ENCODE results near the gene PSG11. TPM values are rescaled to one million over a fixed set of nuclear protein-coding genes. Genes with fewer than 3 reads are reported as not detected.
"Not testable (repeated sequence)": the region's sequence is repeated elsewhere in the genome, so short reads cannot be mapped to it uniquely, and the experiment has no call there.

PSG11 gene
- total RNA-seq, 1 donor from 2014 or later, result not detected

DNA sequence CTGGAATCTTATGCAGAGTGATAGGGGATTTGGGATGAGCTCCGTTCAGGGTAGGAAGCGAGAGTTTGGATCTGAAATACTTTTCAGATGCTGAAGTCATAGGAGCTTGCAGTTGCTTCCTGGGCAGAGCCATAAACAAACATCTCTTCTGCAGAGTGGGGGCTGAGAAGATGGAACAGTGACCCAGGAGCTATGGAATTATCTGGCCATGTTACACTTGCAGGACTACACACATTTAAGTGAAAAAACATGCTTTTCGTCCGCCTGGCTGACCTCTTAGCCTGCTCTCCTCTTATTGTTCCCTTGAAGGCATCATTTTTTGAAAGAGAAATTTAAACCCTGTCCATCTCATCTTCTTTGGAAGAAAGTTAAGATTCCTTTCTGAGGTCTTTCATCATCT lies 40.7 kb downstream of the PSG11 start:
- no peak for ATAC-seq

DNA sequence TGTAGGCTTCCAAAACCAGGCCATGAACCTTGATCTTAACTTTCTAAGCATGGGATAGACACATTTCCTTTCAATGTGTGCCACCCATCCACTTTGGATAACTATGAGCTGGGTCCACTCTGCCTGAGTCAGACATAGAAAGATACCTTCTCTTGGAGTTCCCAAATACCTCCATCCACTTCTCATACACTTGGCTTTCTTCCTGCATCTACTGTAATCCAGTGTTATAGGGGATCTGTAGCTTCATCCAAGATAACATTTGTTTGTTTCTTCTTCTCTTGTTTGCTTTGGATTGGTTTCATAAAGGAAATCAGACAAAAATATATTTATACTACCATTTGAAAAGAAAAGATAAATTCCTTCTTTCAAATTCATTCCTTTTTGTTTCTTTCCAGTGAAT lies 44.2 kb downstream of the PSG11 start:
- ATAC-seq, result not testable (repeated sequence)

DNA sequence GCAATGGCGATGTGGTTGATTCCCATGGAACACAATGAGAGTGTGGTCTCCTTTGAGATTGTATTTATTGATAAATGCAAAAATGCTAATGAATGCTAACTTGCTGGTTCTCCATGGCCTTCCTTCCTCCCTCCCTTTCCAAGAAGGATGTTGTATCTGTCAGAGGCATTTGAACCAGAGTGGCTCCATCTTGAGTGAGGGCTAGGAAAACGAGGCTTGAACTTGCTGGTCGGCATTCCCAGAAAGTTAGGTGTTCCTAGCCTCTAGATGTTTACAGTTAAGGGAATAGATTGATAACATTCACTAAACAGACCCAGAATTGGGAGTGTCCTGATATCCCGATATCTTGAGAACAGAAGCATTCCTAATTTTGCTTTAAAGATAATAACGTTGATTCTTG lies 54.8 kb downstream of the PSG11 start:
- ATAC-seq, result not testable (repeated sequence)

DNA sequence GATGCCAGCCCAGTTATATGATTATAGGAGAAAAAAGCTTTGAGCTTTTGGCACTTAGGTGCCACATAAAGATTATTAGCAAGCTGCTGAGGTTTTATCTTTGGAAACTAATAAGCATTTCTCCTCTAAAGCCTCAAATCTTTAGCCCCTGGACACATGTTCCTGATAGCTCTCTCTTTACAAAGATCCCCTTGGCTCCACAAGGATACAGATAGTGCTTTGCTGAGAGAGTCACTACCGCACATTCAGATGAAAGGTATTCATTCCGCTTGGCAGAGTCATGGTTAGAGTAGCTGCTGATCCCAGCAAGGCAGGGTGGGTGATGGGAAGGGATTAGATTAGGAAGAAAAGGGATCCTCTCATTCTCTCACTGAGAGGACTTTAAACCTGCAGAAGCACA lies 61.1 kb downstream of the PSG11 start:
- no peak for ATAC-seq

DNA sequence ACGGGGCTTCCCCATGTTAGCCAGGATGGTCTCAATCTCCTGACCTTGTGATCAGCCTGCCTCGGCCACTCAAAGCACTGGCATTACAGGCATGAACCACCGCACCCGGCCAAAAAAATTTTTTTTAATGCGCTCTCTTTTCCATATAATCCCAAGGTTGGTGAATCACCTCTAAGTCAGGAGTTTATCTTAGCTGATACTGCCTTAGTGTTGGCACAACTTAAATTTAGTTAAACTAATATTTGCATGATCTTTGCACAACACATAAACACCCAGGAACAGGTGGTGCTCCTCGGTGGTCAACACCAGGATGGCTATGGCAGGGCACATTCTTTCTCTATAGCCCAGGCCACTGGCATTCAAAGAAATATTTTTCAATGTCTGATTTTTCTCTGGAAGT lies 65.2 kb downstream of the PSG11 start:
- no peak for ATAC-seq

Other genes starting within 250 kb of the PSG11 start
- not detected for gene PSG1, start 146.8 kb downstream of the PSG11 start, total RNA-seq
- not detected for gene PSG6, start 108.6 kb downstream of the PSG11 start, total RNA-seq
- not detected for gene PSG7, start 89.3 kb downstream of the PSG11 start, total RNA-seq
- gene PSG2, start 56.2 kb upstream of the PSG11 start, total RNA-seq, result not detected
- not detected for gene PSG5, start 160.1 kb upstream of the PSG11 start, total RNA-seq
- gene PSG4, start 179.2 kb upstream of the PSG11 start, total RNA-seq, result 0.48 TPM
- not detected for gene PSG9, start 243.1 kb upstream of the PSG11 start, total RNA-seq